Neuronal stem cell (in vitro differentiated cells): Measurements from ENCODE around the gene SUPT3H.

Experiments used
- DNase-seq: peaks from one replicate; pipeline ENCODE4 v3.0.0-alpha.2; 2013; ENCODE audit warnings: low spot score
- H2AFZ ChIP-seq: one replicate; pipeline ENCODE4 v1.6.1; 2013; ENCODE audit warnings: mild to moderate bottlenecking, low read length, inconsistent platforms
- H2AK5ac ChIP-seq: 2 replicates; pipeline ENCODE4 v1.6.1; 2013; ENCODE audit warnings: low read depth, mild to moderate bottlenecking, inconsistent platforms, low read length, moderate library complexity, mixed read lengths
- H2BK120ac ChIP-seq: 2 replicates; pipeline ENCODE4 v1.6.1; 2013; ENCODE audit warnings: low read depth, mild to moderate bottlenecking, inconsistent platforms, low read length, moderate library complexity, mixed read lengths
- H2BK12ac ChIP-seq: one replicate; pipeline ENCODE4 v1.6.1; 2013; ENCODE audit warnings: low read length, inconsistent platforms
- H2BK15ac ChIP-seq: 2 replicates; pipeline ENCODE4 v1.6.1; 2013; ENCODE audit warnings: mild to moderate bottlenecking, low read length, inconsistent platforms, mixed read lengths
- H2BK5ac ChIP-seq: one replicate; pipeline ENCODE4 v1.6.1; 2013; ENCODE audit warnings: inconsistent platforms, mild to moderate bottlenecking, low read length, moderate library complexity
- H3K14ac ChIP-seq: one replicate; pipeline ENCODE4 v1.6.1; 2013; ENCODE audit warnings: low read length, inconsistent platforms
- H3K18ac ChIP-seq: 2 replicates; pipeline ENCODE4 v1.6.1; 2013; ENCODE audit warnings: low read length, inconsistent platforms
- H3K23ac ChIP-seq: 2 replicates; pipeline ENCODE4 v1.6.1; 2013; ENCODE audit warnings: low read depth, mild to moderate bottlenecking, mixed read lengths, low read length, inconsistent platforms; ENCODE audit not compliant: poor library complexity
- H3K27ac ChIP-seq: replicated peaks from 3 replicates; pipeline ENCODE4 v1.5.1; 2013; ENCODE audit warnings: low read length, inconsistent platforms
- H3K27me3 ChIP-seq, 3 experiments: 2 replicates each; pipeline ENCODE4 v1.6.1; 2013; ENCODE audit warnings: low read length in 3 of 3, mild to moderate bottlenecking in 2 of 3, inconsistent platforms in 1 of 3, low read depth in 1 of 3, mixed read lengths in 1 of 3, moderate library complexity in 1 of 3; ENCODE audit not compliant: control insufficient read depth in 3 of 3, insufficient read depth in 3 of 3
- H3K36me3 ChIP-seq, 2 donors: replicated peaks in 1 of 2; 2 replicates each; pipeline ENCODE4 v1.6.1; 2013; ENCODE audit warnings: low read length in 2 of 2; ENCODE audit not compliant: control insufficient read depth in 2 of 2, insufficient read depth in 2 of 2
- H3K4ac ChIP-seq: 2 replicates; pipeline ENCODE4 v1.6.1; 2013; ENCODE audit warnings: inconsistent platforms, mild to moderate bottlenecking, low read length, moderate library complexity
- H3K4me1 ChIP-seq, 2 donors: 1 replicate in 1 of 2; 2 replicates in 1 of 2; pipeline ENCODE4 v1.6.1; 2013; ENCODE audit warnings: low read length in 2 of 2, low read depth in 1 of 2; ENCODE audit not compliant: control insufficient read depth in 2 of 2, insufficient read depth in 1 of 2
- H3K4me2 ChIP-seq: one replicate; pipeline ENCODE4 v1.6.1; 2013; ENCODE audit warnings: mild to moderate bottlenecking, low read length, inconsistent platforms; ENCODE audit not compliant: insufficient read depth, poor library complexity, severe bottlenecking
- H3K4me3 ChIP-seq, 2 donors: 2 replicates each; pipeline ENCODE4 v1.5.1; 2013; ENCODE audit warnings: low read length in 2 of 2, mild to moderate bottlenecking in 2 of 2, inconsistent platforms in 1 of 2, moderate library complexity in 1 of 2
- H3K79me1 ChIP-seq: one replicate; pipeline ENCODE4 v1.6.1; 2013; ENCODE audit warnings: low read depth, mild to moderate bottlenecking, inconsistent platforms, low read length, moderate library complexity
- H3K9ac ChIP-seq: one replicate; pipeline ENCODE4 v1.6.1; 2013; ENCODE audit warnings: mild to moderate bottlenecking, low read depth, low read length, inconsistent platforms; ENCODE audit not compliant: poor library complexity
- H3K9me3 ChIP-seq, 2 donors: replicated peaks in 1 of 2; 2 replicates each; pipeline versions ENCODE3 to v1.6.1; 2013; ENCODE audit warnings: low read length in 2 of 2, mild to moderate bottlenecking in 2 of 2, inconsistent platforms in 1 of 2, low read depth in 1 of 2, mixed read lengths in 1 of 2, moderate library complexity in 1 of 2; ENCODE audit not compliant: control insufficient read depth in 2 of 2, insufficient read depth in 1 of 2
- H4K8ac ChIP-seq: one replicate; pipeline ENCODE4 v1.6.1; 2013; ENCODE audit warnings: low read depth, mild to moderate bottlenecking, inconsistent platforms, low read length, moderate library complexity
- H4K91ac ChIP-seq: one replicate; pipeline ENCODE4 v1.6.1; 2013; ENCODE audit warnings: low read length, low read depth, mild to moderate bottlenecking, inconsistent platforms; ENCODE audit not compliant: poor library complexity
- WGBS, 2 donors: extraction: QIAGEN DNeasy Blood & Tissue Kit; methylation state at CpG; one replicate each; pipeline ENCODE4 v1.1.7; 2013; ENCODE audit warnings: missing lambda C conversion rate in 2 of 2, mixed read lengths in 1 of 2; ENCODE audit not compliant: insufficient read length in 2 of 2, insufficient replicate concordance in 1 of 2; ENCODE audit errors: extremely low coverage in 2 of 2; 5-methylcytosine and 5-hydroxymethylcytosine counted together

The SUPT3H gene

DNA sequence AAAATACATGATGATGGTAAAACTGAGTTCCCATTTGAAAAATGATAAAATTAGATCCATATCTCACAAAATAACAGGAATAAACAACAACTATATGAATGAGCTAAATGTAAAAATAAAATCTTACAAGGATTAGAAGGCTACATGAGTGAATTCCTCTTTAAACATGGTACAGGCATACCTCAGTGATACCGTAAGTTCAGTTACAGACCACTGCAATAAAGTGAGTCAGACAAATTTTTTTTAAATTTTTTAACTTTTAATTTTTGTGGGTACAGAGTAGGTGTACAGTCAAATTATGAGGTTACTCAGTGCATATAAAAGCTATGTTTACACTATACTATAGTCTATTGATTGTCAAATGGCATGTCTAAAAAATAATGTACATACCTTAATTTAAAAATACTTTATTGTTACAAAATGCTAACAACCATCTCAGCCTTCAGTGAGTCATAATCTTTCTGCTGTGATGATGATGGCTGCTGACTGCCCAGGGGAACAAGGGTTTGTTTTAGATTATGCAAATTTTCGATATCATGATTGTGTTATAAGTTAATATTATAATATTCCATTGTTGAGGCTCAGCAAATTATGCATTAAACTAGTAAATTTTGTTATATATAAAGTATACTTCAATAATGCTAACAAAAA lies 272.4 kb downstream of the SUPT3H start:
- Histone ChIP-seq H3K18ac (no peak overlapping the region), H3K4me1 (no peaks in the 10 kb centered on the region), H4K8ac (no peak overlapping the region), H2BK5ac (no peak overlapping the region), H2BK120ac (no peak overlapping the region), H3K14ac (no peak overlapping the region), H3K23ac (no peak overlapping the region), H2BK15ac (no peak overlapping the region), H2AFZ (no peak overlapping the region), H3K79me1 (no peaks in the 10 kb centered on the region), H3K9ac (no peak overlapping the region), H3K4ac (no peak overlapping the region), H2BK12ac (no peak overlapping the region), H3K27ac (no peak overlapping the region), H3K4me2 (no peak overlapping the region), H2AK5ac (no peak overlapping the region), H3K4me3 (no peak overlapping the region), H4K91ac (no peak overlapping the region), H3K27me3 (no peaks in the 10 kb centered on the region), H3K9me3 (peaks cover 0 to 8% of the 10 kb centered on the region in 2 donors), H3K36me3 (no peaks in the 10 kb centered on the region)
- no CpG with 5 or more reads among the region's 2 CpGs for WGBS, 2 donors
- DNase-seq, result no peak

- H3K4me2 ChIP-seq, result no peak overlapping the region
- H2BK5ac ChIP-seq, result no peak overlapping the region
- peaks cover 0 to 8% of the 10 kb centered on the region in 2 donors for H3K9me3 ChIP-seq
- no peak overlapping the region for H4K8ac ChIP-seq
- no CpG with 5 or more reads among the region's 1 CpG for WGBS, 2 donors
- no peak overlapping the region for H2BK120ac ChIP-seq
- no peaks in the 10 kb centered on the region for H3K4me1 ChIP-seq
- H2AK5ac ChIP-seq, result no peak overlapping the region
- no peaks in the 10 kb centered on the region for H3K36me3 ChIP-seq
- DNase-seq, result no peak
- no peak overlapping the region for H3K18ac ChIP-seq
- no peak overlapping the region for H3K27ac ChIP-seq
- H2BK15ac ChIP-seq, result no peak overlapping the region
- no peak overlapping the region for H2BK12ac ChIP-seq
- no peak overlapping the region for H3K14ac ChIP-seq
- no peaks in the 10 kb centered on the region for H3K27me3 ChIP-seq
- H3K9ac ChIP-seq, result no peak overlapping the region
- H3K4ac ChIP-seq, result no peak overlapping the region
- H3K23ac ChIP-seq, result no peak overlapping the region
- no peaks in the 10 kb centered on the region for H3K79me1 ChIP-seq
- no peak overlapping the region for H2AFZ ChIP-seq
- H3K4me3 ChIP-seq, result no peak overlapping the region
- H4K91ac ChIP-seq, result no peak overlapping the region
Measured at GRCh38 chr6:45104429-45104828, 273.3 kb downstream of the SUPT3H start.

DNA sequence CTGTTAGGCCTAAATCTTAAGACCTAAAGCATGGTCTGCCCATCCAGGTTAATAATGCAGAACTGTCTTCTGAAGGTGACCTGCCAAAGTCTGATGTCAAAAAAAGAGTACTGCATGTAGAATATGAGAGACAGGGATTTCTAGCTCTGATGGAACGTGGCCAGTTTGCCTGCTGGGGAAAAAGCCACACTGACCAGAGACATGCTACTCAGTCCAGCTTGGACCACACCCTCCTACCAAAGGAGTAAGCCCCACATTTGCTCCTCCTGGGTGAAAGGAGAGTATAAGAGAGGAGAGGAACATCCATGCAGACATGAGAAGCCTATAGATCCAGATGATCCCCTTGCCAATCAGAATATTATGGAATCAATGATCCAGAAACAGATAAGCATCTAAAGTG lies 279.5 kb downstream of the SUPT3H start:
- Histone ChIP-seq H2BK5ac (no peak overlapping the region), H3K4ac (no peak overlapping the region), H3K9me3 (no peaks in the 10 kb centered on the region), H2BK120ac (no peak overlapping the region), H3K18ac (no peak overlapping the region), H4K8ac (no peak overlapping the region), H3K27ac (no peak overlapping the region), H3K23ac (no peak overlapping the region), H3K27me3 (no peaks in the 10 kb centered on the region), H3K4me2 (no peak overlapping the region), H3K4me1 (no peaks in the 10 kb centered on the region), H2AK5ac (no peak overlapping the region), H3K79me1 (no peaks in the 10 kb centered on the region), H3K4me3 (no peak overlapping the region), H2BK15ac (no peak overlapping the region), H2BK12ac (no peak overlapping the region), H2AFZ (no peak overlapping the region), H4K91ac (no peak overlapping the region), H3K36me3 (no peaks in the 10 kb centered on the region), H3K14ac (no peak overlapping the region), H3K9ac (no peak overlapping the region)
- no CpG with 5 or more reads among the region's 1 CpG for WGBS, 2 donors
- DNase-seq, result no peak

DNA sequence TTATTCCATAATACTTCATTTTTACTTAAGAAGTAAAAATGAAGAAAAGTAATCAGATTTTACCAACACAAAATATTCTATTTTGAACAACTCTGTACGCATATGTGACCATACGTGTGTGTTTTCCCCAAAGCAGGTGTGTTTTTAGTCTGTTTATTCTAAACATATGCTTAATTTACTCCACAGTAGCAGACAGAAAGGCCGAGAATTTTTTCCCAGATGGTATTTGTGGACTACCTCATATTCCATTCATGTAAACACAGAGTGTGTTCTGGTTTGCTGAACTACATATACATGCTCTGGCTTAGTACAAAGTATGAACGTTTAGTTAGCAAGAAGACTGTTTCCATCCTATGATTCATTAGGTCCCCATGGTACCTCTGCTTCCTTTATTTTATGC lies 282.9 kb downstream of the SUPT3H start:
- H2AFZ ChIP-seq, result no peak overlapping the region
- H2BK12ac ChIP-seq, result no peak overlapping the region
- no peaks in the 10 kb centered on the region for H3K79me1 ChIP-seq
- no peaks in the 10 kb centered on the region for H3K27me3 ChIP-seq
- H4K8ac ChIP-seq, result no peak overlapping the region
- H3K4me2 ChIP-seq, result no peak overlapping the region
- no peak overlapping the region for H2BK15ac ChIP-seq
- H3K4ac ChIP-seq, result no peak overlapping the region
- H3K36me3 ChIP-seq, result no peaks in the 10 kb centered on the region
- no peak overlapping the region for H2BK120ac ChIP-seq
- no peak overlapping the region for H3K4me3 ChIP-seq
- no peaks in the 10 kb centered on the region for H3K9me3 ChIP-seq
- no CpG with 5 or more reads among the region's 4 CpGs for WGBS, 2 donors
- no peak for DNase-seq
- no peak overlapping the region for H3K9ac ChIP-seq
- H3K14ac ChIP-seq, result no peak overlapping the region
- H3K23ac ChIP-seq, result no peak overlapping the region
- H2AK5ac ChIP-seq, result no peak overlapping the region
- no peak overlapping the region for H3K18ac ChIP-seq
- H3K27ac ChIP-seq, result no peak overlapping the region
- H3K4me1 ChIP-seq, result no peaks in the 10 kb centered on the region
- H2BK5ac ChIP-seq, result no peak overlapping the region
- H4K91ac ChIP-seq, result no peak overlapping the region
